Subcutaneous adipose tissue (tissue), 4 donors: Measurements from ENCODE around the gene OTUD1. TPM values are rescaled to one million over a fixed set of nuclear protein-coding genes. Genes with fewer than 3 reads are reported as not detected.

ENCODE experiments used
- CTCF ChIP-seq: fragments of 450-650 bp; IDR thresholded peaks from one replicate; pipeline ENCODE4 v1.5.1; 2016; ENCODE audit warnings: low read depth, mild to moderate bottlenecking, control low read depth, antibody characterized with exemption, moderate library complexity
- total RNA-seq, 4 donors: library from RNA; depleted of rRNA; stranded (reverse); fragments of >200 nt; gene quantifications; one replicate each; pipeline ENCODE4 v1.1.0, GENCODE V29; 2016

OTUD1 gene
- total RNA-seq, 4 donors from 2014 or later = 13.8 to 17.2 (median 16.2) TPM

DNA sequence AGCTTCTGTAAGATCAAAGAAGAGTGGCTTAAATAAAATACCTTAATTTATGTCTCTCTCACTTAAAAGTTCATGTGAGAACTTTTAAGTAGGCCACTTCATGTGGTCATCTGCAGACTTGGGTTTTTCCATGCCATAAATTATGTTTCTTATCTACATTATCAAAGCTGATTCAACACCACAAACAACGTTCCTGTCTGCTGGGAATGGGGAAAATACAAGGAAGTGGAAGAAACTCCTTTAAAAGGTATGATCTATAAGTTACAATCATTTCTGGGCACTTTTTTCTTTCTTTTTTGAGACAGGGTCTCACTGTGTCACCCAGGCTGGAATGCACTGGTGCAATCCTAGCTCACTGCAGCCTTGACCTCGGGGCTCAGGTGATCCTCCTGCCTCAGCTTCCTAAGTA, 16.9 kb upstream of the OTUD1 start:
- TF ChIP-seq CTCF = no peak

DNA sequence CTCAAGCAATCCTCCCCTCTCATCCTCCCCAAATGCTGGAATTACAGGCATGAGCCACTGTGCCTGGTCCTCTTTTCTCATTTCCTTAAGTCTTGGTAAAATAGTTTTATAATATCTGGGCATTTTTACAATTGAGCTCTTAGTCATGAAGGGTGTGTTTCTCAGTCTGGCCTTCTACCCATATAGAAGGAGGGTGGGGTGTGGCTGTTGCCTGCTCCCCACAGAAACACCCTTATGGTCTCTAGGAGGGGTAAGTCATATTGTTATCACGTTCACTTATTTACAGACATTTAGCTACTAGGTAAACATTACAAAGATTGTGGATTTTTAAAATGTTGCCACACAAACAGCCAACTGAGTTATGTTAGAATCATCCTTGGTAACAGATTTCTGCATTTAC, 6.7 kb upstream of the OTUD1 start:
- TF ChIP-seq CTCF = no peak

DNA sequence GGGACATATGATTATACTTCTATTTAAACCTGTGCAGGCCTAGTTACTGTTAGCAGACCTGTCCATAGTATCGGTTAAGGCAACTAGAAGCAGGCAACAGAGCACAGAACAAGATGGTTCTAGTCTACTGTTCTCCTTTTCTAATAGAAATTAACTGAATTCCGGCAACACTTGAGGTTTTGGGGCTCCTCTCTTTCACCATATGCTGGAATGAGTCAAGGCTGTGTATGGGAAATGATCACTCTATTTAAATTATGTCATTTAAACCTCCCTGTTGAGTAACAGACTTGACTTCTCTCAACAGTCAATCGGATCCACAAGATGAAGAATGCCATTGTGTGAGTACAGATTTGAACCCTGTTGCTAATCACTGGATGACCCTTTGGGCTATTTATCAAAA, 6.2 kb upstream of the OTUD1 start:
- no peak for TF ChIP-seq CTCF

GRCh38 chr10:23433701-23434100, 5.2 kb upstream of the OTUD1 start:
- no peak for TF ChIP-seq CTCF

- no peak for TF ChIP-seq CTCF
These were observed 3.5 kb upstream of the OTUD1 start for GRCh38 chr10:23435378-23435777.

GRCh38 chr10:23436983-23437382, 1.9 kb upstream of the OTUD1 start:
- TF ChIP-seq CTCF = no peak

DNA sequence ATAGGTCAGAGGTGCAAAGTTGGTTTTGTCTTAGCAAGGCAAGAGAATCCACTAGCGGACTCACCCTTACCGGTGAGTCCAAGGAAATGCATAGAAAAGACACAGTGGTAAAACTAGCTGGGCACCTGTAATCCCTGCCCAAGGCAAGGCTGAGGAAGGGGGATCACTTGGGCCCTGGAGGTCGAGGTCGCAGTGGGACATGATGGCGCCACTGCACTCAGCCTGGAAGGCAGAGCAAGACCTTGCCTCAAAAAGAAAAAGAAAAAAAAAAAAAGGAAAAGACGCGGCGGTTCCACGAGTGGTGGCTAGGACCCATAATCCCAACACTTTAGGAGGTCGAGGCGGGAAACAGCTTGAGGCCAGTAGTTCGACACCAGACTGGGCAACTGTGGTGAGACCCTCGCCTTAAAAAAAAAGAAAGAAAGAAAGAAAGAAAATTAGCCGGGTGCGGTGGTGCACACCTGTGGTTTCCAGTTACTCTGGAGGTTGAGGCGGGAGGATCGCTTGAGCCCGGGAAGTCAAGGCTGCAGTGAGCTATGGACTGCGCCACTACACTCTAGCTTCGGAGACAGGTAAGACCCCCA, 820 bp upstream of the OTUD1 start:
- no peak for TF ChIP-seq CTCF
